Measurements from ENCODE around the gene HDLBP. TPM values are rescaled to one million over a fixed set of nuclear protein-coding genes. Genes with fewer than 3 reads are reported as not detected.

HDLBP gene
- total and polyA plus RNA-seq, 2 of the 4 experiments (the other 2 are of a cell fraction), result 648 to 1,165 TPM

DNA sequence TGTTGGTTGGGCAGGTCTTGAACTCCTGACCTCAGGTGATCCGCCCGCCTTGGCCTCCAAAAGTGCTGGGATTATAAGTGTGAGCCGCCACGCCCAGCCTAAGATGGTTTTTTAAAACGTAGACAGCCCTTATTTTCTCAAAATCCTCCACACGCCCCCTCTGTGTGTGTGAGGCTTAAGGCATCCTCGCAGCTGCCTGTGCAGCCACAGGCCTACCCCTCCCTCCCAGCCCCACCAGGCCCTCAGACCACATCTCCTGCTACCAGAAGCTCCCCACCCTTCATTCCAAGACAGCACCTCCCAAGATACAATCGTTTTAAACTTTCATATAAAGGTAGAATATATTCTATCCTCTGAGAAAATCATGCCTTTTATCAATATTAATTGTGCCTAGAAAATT is 122.2 kb downstream of the HDLBP start:
- Histone ChIP-seq H4K20me1 (ENCODE audit: insufficient read depth, low read length) (no peaks in the 10 kb centered on the region; the same call in 1 of the 2 replicates), H2AK5ac (ENCODE audit: low read depth, low read length) (no peak overlapping the region), H3K27ac (ENCODE audit: insufficient read depth, low read length) (no peak overlapping the region), H3K9ac (ENCODE audit: low read depth, low read length) (no peak overlapping the region), H3K4me2 (ENCODE audit: low read depth, low read length) (no peak overlapping the region), H3K4me3 (ENCODE audit: insufficient read depth, low read depth, low read length) (no peak overlapping the region), H3K27me3 (ENCODE audit: control insufficient read depth, insufficient read depth, low read length) (peaks cover 20% of the 10 kb centered on the region), H3K56ac (ENCODE audit: extremely low read depth, insufficient read depth, low read length) (no peak overlapping the region), H2AFZ (replicated peaks; ENCODE audit: low read length, poor library complexity) (no peak overlapping the region), H3K36me3 (ENCODE audit: control insufficient read depth, insufficient read depth, low read length) (no peaks in the 10 kb centered on the region), H4K91ac (ENCODE audit: insufficient read depth, low read depth, low read length) (no peak overlapping the region), H3K4ac (ENCODE audit: low read depth, low read length) (no peak overlapping the region), H4K8ac (ENCODE audit: low read depth in 2 of 2, low read length in 2 of 2) (no peak overlapping the region), H2BK120ac (ENCODE audit: low read depth, low read length) (no peak overlapping the region), H3K79me1 (ENCODE audit: low read depth in 1 of 2, low read length in 2 of 2) (no peaks in the 10 kb centered on the region), H3K9me3 (ENCODE audit: control insufficient read depth, insufficient read depth, low read length) (no peaks in the 10 kb centered on the region), H2BK5ac (ENCODE audit: low read depth, low read length, poor library complexity, severe bottlenecking) (no peak overlapping the region), H2BK20ac (ENCODE audit: low read depth, low read length) (no peak overlapping the region), H3K23ac (ENCODE audit: low read depth, low read length) (no peak overlapping the region), H4K5ac (ENCODE audit: low read depth, low read length) (no peak overlapping the region), H2BK15ac (ENCODE audit: low read depth, low read length) (no peak overlapping the region), H3K18ac (ENCODE audit: low read depth, low read length) (no peak overlapping the region), H3K14ac (replicated peaks; ENCODE audit: low read depth, low read length) (no peak overlapping the region), H3K4me1 (ENCODE audit: control insufficient read depth, insufficient read depth, low read length) (no peaks in the 10 kb centered on the region), H3K9me1 (ENCODE audit: insufficient read depth, low read length) (no peaks in the 10 kb centered on the region), H2AK9ac (replicated peaks; ENCODE audit: low read depth, low read length, poor library complexity) (no peak overlapping the region)
- DNase-seq, result no peak
- CTCF ChIA-PET, result no interaction called here
- TF ChIP-seq SMC3 (IDR thresholded peaks at IDR 0.05; ENCODE audit: low read depth, low read length) (no peak), MXI1 (IDR thresholded peaks at IDR 0.05; ENCODE audit: borderline replicate concordance, low read depth, low read length) (no peak), CEBPB (IDR thresholded peaks at IDR 0.05; ENCODE audit: low read depth, low read length) (no peak), BHLHE40 (IDR thresholded peaks at IDR 0.05; ENCODE audit: low read depth, low read length) (no peak), CHD1 (IDR thresholded peaks at IDR 0.05; ENCODE audit: low read depth, low read length) (no peak), POLR2A (IDR thresholded peaks at IDR 0.05; ENCODE audit: low read depth, low read length) (no peak), RFX5 (IDR thresholded peaks at IDR 0.05; ENCODE audit: low read depth, low read length) (no peak)
- TF ChIP-seq, protein P1, sequence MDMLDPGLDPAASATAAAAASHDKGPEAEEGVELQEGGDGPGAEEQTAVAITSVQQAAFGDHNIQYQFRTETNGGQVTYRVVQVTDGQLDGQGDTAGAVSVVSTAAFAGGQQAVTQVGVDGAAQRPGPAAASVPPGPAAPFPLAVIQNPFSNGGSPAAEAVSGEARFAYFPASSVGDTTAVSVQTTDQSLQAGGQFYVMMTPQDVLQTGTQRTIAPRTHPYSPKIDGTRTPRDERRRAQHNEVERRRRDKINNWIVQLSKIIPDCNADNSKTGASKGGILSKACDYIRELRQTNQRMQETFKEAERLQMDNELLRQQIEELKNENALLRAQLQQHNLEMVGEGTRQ (IDR thresholded peaks at IDR 0.05; ENCODE audit: low read depth, low read length), result no peak
- BruUV-seq (replicated peaks), result no TSS peak
- dilution Hi-C loops (cut with HindIII; ENCODE audit: low sequenced_read_pairs, unreplicated experiment) (no loop called here), intact Hi-C loops (cut with micrococcal nuclease) (no loop called here), in situ Hi-C loops (cut with MboI; ENCODE audit: low sequenced_read_pairs) (no loop called here)
- POLR2A ChIA-PET (ENCODE audit: unreplicated experiment), result no interaction called here
- 100% methylated on average over 1 of the region's 8 CpGs; no CpG with 5 or more reads in 1 of the 2 experiments for WGBS, 2 experiments (ENCODE audit: extremely low coverage in 2 of 2, insufficient read length in 1 of 2)
- ATAC-seq (ENCODE audit: low read depth), result no peak
